ENCODE measurements around the gene KREMEN1. TPM values are rescaled to one million over a fixed set of nuclear protein-coding genes. Genes with fewer than 3 reads are reported as not detected.

Gene KREMEN1
- total and polyA plus RNA-seq, 8 donors: 24.6 to 49.7 (median 33.6) TPM

DNA sequence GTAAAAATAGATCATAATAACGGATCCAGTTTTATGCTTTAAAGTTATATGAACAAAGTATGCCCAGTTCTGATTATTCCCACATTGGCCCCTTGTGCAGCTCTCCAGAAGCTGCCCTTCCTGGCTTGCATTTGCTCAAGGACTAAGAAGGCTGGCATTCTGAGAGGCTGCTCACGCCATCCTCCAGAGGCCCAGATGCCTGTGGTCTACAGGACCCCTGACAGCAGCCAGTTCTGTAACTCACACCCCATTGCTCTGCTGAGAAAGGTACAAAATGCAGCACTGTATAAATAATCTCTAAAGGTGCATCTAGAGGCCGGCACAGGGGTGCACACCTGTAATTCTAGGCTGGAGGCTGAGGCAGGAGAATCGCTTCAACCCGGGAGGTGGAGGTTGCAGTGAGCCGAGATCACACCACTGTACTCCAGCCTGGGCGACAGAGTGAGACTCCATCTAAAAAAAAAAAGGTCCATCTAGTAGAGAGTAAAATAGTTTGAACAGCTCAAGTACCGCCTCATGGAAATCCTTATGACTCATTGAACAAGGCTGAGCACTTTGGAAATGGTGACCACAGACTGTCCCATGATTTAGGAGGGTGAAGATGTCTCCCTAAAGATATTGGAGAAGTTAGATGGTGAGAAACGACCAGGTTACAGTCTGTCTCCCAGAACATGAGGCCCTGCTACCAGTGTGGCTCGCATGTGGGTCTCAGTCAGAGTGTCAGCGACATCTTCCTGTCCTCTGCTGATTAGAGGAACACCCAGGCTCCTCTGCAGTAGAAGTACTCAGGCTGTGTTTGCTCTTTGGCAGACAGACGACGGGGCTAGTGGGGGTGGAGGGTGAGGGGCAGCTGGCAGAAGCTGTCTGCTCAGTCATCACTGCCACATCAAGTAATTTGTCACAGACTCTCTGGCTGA is 56.3 kb downstream of the KREMEN1 start:
- Histone ChIP-seq H3K27me3 (no peaks in the 10 kb centered on the region), H3K4me3 (no peak overlapping the region), H3K4me1 (peaks cover 0 to 3% of the 10 kb centered on the region in 2 donors), H3K9me3 (no peaks in the 10 kb centered on the region), H3K27ac (peak overlapping the region; percentile 25 to 33), H3K36me3 (peaks cover 0 to 12% of the 10 kb centered on the region in 2 donors)
- no peak for DNase-seq
- intact Hi-C loops (cut with DNase I): no loop called here
- TF ChIP-seq CTCF (IDR thresholded peaks at IDR 0.05): no peak
- peak; percentile 81 for ATAC-seq

- Histone ChIP-seq H3K4me1 (peaks cover 0 to 3% of the 10 kb centered on the region in 2 donors), H3K9me3 (no peaks in the 10 kb centered on the region), H3K27ac (peak overlapping the region; percentile 25 to 33), H3K4me3 (no peak overlapping the region), H3K27me3 (no peaks in the 10 kb centered on the region), H3K36me3 (peaks cover 0 to 12% of the 10 kb centered on the region in 2 donors)
- no peak for ATAC-seq
- no peak for DNase-seq
- TF ChIP-seq CTCF (IDR thresholded peaks at IDR 0.05): no peak
- intact Hi-C loops (cut with DNase I): no loop called here
These were observed 56.9 kb downstream of the KREMEN1 start for GRCh38 chr22:29129808-29130140.

DNA sequence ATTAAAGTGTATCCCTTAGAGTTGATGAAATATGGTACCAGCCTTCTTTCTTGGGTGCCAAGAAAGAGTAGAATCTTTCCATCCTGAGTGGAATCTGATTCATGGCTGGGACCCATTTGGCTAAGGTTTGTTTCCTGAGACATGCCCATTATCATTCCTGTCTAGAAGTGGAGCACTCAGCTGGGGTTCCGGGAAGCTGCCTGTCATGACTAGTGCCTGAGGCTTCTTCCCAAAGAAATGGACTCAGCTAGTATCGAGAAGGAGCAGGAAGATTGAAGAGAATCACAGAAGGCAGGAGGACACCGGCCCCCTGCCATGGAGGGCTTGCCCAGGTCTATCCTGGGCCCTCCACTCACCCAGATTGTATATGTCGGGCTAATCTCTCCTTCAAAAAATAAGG is 57.6 kb downstream of the KREMEN1 start:
- H3K27ac ChIP-seq: no peak overlapping the region
- peaks cover 0 to 6% of the 10 kb centered on the region in 2 donors for H3K4me1 ChIP-seq
- no peak for TF ChIP-seq CTCF (IDR thresholded peaks at IDR 0.05)
- H3K4me3 ChIP-seq: no peak overlapping the region
- intact Hi-C loops (cut with DNase I): no loop called here
- H3K27me3 ChIP-seq: no peaks in the 10 kb centered on the region
- H3K9me3 ChIP-seq: no peaks in the 10 kb centered on the region
- peaks cover 0 to 5% of the 10 kb centered on the region in 2 donors for H3K36me3 ChIP-seq
- ATAC-seq: no peak
- DNase-seq: no peak

DNA sequence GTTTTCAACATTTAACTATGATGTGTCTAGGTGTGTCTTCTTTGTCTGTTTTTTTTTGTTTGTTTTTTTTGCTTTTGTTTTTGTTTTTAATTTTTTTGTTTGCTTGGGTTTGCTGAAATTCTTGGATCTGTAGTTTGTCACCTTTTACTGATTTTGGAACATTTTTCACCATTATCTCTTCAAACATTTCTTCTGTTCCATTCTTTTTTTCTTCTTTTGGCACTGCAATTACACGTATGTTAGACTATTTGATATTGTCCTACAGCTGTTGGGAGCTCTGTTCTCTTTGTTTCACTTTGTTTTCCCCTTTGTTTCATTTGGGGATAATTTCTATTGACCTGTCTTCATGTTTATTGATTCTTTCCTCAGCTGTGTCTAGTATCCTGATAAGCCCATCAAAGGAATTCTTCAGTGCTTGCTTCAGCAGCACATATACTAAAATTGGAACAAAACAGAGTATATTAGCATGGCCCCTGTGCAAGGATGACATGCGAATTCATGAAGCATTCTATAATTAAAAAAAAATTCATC is 60.8 kb downstream of the KREMEN1 start:
- DNase-seq (no peak), ATAC-seq (no peak)
- Histone ChIP-seq H3K36me3 (peaks cover 0 to 16% of the 10 kb centered on the region in 2 donors), H3K27me3 (no peaks in the 10 kb centered on the region), H3K4me3 (no peak overlapping the region), H3K27ac (no peak overlapping the region), H3K9me3 (no peaks in the 10 kb centered on the region), H3K4me1 (peaks cover 0 to 11% of the 10 kb centered on the region in 2 donors)
- no peak for TF ChIP-seq CTCF (IDR thresholded peaks at IDR 0.05)
- intact Hi-C loops (cut with DNase I): no loop called here

DNA sequence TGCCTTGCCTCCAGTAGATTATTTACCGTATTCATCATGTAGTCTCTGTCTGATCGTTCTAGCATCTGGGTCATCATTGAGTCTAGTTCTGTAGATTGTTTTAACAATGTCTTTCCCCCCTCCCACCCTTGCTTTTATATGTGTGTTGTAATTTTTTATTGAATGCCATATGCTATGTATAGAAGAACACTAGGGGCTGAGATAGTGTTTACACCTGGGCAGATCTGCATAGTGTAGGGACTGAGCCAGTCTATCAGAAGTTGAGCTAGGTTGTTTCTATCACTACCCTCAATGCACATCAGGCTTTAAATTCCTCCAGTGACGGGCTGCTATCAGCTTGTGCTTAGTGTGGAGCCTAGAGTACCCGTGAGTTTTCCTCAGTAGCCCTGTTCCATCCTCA is 61.6 kb downstream of the KREMEN1 start:
- Histone ChIP-seq H3K4me3 (no peak overlapping the region), H3K36me3 (peaks cover 0 to 24% of the 10 kb centered on the region in 2 donors)

More for the DNA sequence above, 61.6 kb downstream of the KREMEN1 start:
- H3K4me1 ChIP-seq: peaks cover 0 to 9% of the 10 kb centered on the region in 2 donors
- ATAC-seq (no peak), DNase-seq (no peak)
- H3K27ac ChIP-seq: no peak overlapping the region
- H3K9me3 ChIP-seq: no peaks in the 10 kb centered on the region
- TF ChIP-seq CTCF (IDR thresholded peaks at IDR 0.05): no peak
- intact Hi-C loops (cut with DNase I): no loop called here
- H3K27me3 ChIP-seq: no peaks in the 10 kb centered on the region
